Right lobe of liver (tissue), 6 donors: ENCODE results near the gene FAM53A. TPM values are rescaled to one million over a fixed set of nuclear protein-coding genes. Genes with fewer than 3 reads are reported as not detected.
A peak's percentile ranks its signal among the peaks of the same experiment; 100 is the strongest.

ENCODE experiments used
- ATAC-seq, 4 donors: fragments of 200-7000 bp; cut with Tn5 transposase; one replicate each; pipeline ENCODE4 v1.9.1; 2020; ENCODE audit warnings: mild to moderate bottlenecking in 4 of 4, moderate library complexity in 4 of 4
- DNase-seq, 3 donors: peaks; one replicate each; pipeline ENCODE4 v3.0.0-alpha.2; 2020
- H3K27ac ChIP-seq, 3 donors: fragments of 200-600 bp; one replicate each; pipeline ENCODE4 v1.8.0; 2022
- H3K27me3 ChIP-seq, 2 donors: fragments of 200-600 bp; one replicate each; pipeline ENCODE4 v1.8.0; 2022
- H3K36me3 ChIP-seq, 4 donors: fragments of 200-600 bp; sonication (generic) in 1 of 4; one replicate each; pipeline versions ENCODE4 v1.5.1 to v1.8.0; 2017 to 2022; ENCODE audit warnings: control low read depth in 1 of 4
- H3K4me1 ChIP-seq, 4 donors: fragments of 200-600 bp; sonication (generic) in 1 of 4; one replicate each; pipeline versions ENCODE4 v1.5.1 to v1.8.0; 2017 to 2022; ENCODE audit warnings: control low read depth in 1 of 4
- H3K4me3 ChIP-seq, 3 donors: fragments of 200-600 bp; one replicate each; pipeline ENCODE4 v1.8.0; 2022
- H3K9me3 ChIP-seq, 4 donors: fragments of 200-600 bp; sonication (generic) in 1 of 4; one replicate each; pipeline versions ENCODE4 v1.5.1 to v1.8.0; 2017 to 2022; ENCODE audit warnings: control low read depth in 1 of 4
- POLR2A ChIP-seq: fragments of 450-650 bp; IDR thresholded peaks from one replicate; pipeline ENCODE4 v1.6.1; 2017; ENCODE audit warnings: antibody characterized with exemption, mild to moderate bottlenecking
- WGBS: methylation state at CpG from one replicate; pipeline ENCODE4 v1.1.6; 2018; ENCODE audit warnings: low coverage, low lambda C conversion rate; ENCODE audit not compliant: insufficient coverage; ENCODE audit errors: missing lambda C conversion rate; 5-methylcytosine and 5-hydroxymethylcytosine counted together
- intact Hi-C, 2 donors: fragments of 100-400 bp; cut with DNase I; formaldehyde crosslinking; loops; one replicate each; pipeline versions ENCODE4 v1.11.2 to v1.14.1; 2022
- total RNA-seq, 6 experiments: library from RNA; depleted of rRNA in 2 of 6; stranded (reverse); fragments of >200 nt in 2 of 6; fragmentation: NEBNext Ultra II Directional in 3 of 6; extraction: Animal tissue kit (Norgen Biotek cat#: 25700) in 3 of 6; gene quantifications; one replicate each; pipeline versions ENCODE4 v1.1.0 to v1.2.4, GENCODE V29; 2016 to 2023
- TF ChIP-seq, protein P1 (sequence below), 4 donors: fragments of 200-600 bp in 3 of 4; fragments of 450-650 bp in 1 of 4; IDR thresholded peaks; one replicate each; pipeline versions ENCODE4 v1.5.1 to v1.8.0; 2016 to 2022; ENCODE audit warnings: antibody characterized with exemption in 4 of 4, mild to moderate bottlenecking in 2 of 4
- donor health status: DM: no; HTN: yes; CAD: no.
- donor health status: DM: no; HTN: no; CAD: no.
- donor health status: DM: no; HTN: no; CAD: no.
- donor health status: DM: no; HTN: yes; CAD: no.
- donor health status: DM: no; HTN: yes; CAD: no.

FAM53A gene
- total RNA-seq, 6 experiments from 2014 or later, result 0.56 to 3.5 (median 0.74) TPM

DNA sequence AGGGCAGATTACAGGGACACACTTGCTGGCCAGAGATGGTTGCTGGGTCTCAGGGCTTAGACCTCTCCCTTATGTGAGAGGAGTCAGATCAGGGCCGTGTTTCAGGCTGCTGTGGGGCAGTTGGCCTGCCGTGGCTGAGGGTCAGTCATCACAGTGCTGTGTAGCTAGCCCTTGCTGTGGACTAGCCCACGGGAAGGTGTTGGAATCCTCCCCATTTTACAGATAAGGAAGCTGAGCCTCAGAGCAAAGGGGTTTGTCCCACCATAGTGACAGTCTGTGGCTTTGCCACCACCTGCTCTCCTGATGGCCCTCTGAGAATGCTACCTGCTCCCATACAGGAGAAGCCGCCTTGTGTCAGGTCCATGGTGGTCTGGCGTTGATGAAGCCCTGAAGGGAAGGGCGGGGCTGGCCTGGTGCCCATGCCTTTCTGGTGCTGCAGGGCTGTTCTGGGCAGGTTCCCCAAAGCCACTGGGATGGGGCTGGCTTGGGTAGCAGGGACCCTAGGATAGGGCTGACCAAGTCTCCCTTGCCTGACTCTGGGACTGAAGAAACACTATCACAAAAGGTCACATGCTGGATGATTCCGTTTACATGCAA lies 2.4 kb upstream of the FAM53A start:
- Histone ChIP-seq H3K4me3 (no peak overlapping the region), H3K27ac (no peak overlapping the region), H3K36me3 (peaks cover 0 to 8% (median 1%) of the 10 kb centered on the region in 4 donors), H3K27me3 (no peaks in the 10 kb centered on the region), H3K4me1 (peaks cover 0 to 18% (median 0%) of the 10 kb centered on the region in 4 donors), H3K9me3 (no peaks in the 10 kb centered on the region)
- no peak for TF ChIP-seq POLR2A
- TF ChIP-seq, protein P1, sequence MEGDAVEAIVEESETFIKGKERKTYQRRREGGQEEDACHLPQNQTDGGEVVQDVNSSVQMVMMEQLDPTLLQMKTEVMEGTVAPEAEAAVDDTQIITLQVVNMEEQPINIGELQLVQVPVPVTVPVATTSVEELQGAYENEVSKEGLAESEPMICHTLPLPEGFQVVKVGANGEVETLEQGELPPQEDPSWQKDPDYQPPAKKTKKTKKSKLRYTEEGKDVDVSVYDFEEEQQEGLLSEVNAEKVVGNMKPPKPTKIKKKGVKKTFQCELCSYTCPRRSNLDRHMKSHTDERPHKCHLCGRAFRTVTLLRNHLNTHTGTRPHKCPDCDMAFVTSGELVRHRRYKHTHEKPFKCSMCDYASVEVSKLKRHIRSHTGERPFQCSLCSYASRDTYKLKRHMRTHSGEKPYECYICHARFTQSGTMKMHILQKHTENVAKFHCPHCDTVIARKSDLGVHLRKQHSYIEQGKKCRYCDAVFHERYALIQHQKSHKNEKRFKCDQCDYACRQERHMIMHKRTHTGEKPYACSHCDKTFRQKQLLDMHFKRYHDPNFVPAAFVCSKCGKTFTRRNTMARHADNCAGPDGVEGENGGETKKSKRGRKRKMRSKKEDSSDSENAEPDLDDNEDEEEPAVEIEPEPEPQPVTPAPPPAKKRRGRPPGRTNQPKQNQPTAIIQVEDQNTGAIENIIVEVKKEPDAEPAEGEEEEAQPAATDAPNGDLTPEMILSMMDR (IDR thresholded peaks at IDR 0.05), result no peak
- intact Hi-C loops, result no loop called here
- WGBS, result 67% methylated on average over 1 of the region's 7 CpGs
- ATAC-seq (no peak), DNase-seq (peak in 1 of 3 donors; percentile 37)

DNA sequence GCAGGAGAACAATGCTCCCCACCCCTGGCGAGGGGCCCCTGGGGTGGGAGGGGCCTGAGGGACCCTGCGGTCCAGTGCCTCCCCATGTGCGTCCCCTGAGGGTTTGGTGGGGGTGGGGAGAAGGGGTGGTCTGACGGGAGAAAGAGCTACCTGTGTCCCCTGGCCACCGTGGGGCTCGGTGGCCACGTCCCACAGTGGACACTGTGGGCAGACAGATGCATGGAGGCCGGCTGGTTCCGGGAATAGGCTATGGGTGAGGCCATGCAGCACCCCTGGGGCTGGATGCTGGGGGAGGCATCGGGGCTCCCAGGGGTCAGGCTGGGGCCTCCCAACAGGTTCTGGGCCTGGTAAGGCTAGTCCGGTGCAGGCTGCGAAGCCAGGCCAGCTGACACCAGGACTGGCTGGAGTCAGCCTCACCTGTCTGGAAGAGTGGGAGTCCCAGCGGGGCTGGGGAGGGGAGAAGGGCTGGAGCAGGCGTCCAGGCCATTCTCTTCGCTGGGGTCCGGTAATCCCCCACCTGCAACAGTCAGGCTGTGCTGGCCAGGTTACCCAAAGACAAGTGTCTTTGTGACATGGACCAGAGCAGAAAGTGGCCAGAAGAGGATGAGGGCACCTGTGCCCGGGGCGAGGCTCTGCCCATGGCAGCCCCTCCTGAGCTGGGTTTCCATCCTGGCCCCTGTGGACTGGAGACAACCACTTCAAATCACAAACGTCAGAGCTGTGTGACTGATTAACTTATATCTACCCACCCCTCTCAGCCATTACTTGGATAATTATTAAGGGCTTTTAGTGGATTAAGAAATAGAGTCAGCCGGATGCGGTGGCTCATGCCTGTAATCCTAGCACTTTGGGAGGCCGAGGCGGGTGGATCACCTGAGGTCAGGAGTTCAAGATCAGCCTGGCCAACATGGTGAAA lies 1.4 kb upstream of the FAM53A start:
- intact Hi-C loops, result no loop called here
- no peaks in the 10 kb centered on the region for H3K27me3 ChIP-seq
- no peaks in the 10 kb centered on the region for H3K36me3 ChIP-seq
- WGBS, result 59% methylated on average over 8 of the region's 23 CpGs
- H3K27ac ChIP-seq, result no peak overlapping the region
- H3K9me3 ChIP-seq, result no peaks in the 10 kb centered on the region
- TF ChIP-seq POLR2A, result no peak
- TF ChIP-seq, protein P1 (IDR thresholded peaks at IDR 0.05), result no peak
- peak in 1 of 3 donors; percentile 58 for DNase-seq
- peak overlapping the region in 2 of 3 donors; percentile 62 to 67 for H3K4me3 ChIP-seq
- H3K4me1 ChIP-seq, result peaks cover 0 to 18% (median 0%) of the 10 kb centered on the region in 4 donors
- ATAC-seq, result no peak

DNA sequence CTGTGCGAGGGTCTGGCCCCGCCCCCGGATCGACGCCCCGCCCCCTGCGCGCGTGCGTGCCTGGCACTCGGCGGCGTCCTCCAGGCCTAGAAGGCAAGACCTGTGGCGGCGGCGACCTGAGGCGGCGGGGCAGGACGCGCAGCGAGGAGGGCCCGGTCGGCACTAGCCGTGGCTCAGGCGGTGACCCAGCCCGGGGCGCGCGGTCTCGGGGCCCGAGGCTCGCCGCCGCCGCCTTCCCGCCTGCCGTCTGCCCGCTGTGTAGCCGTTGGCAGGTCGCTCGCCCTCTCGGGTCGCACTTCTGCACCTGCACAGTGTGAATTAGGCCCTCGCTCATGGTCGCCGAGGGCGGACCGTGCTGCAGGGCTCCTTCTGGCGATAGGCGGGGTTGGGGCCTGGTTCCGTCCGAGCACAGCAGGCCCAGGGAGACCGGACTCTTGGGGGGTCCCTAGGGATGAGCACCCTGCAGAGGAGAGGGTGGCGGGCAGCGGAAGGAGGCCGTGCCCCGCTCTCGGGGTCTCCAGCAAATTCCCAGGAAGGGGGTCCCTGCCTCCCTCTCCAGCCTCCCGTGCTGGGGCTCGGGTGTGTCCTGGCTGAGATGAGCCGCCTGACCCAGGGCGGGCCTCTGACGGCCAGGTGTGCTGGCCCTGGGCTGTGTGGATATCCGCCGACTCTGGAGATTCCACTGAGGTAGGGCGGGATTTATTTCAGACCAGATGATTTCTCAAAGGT lies 557 bp upstream of the FAM53A start:
- Histone ChIP-seq H3K4me3 (peak overlapping the region; percentile 44 to 67 (median 62)), H3K36me3 (no peaks in the 10 kb centered on the region), H3K9me3 (no peaks in the 10 kb centered on the region), H3K4me1 (peaks cover 0 to 18% (median 0%) of the 10 kb centered on the region in 4 donors), H3K27me3 (no peaks in the 10 kb centered on the region), H3K27ac (peak overlapping the region; percentile 36 to 55 (median 51))
- ATAC-seq (peak in 2 of 4 donors; percentile 1 to 2), DNase-seq (no peak)
- WGBS, result 100% methylated on average over 1 of the region's 66 CpGs
- peak; percentile 22 for TF ChIP-seq POLR2A
- TF ChIP-seq, protein P1 (IDR thresholded peaks at IDR 0.05), result no peak
- intact Hi-C loops, result no loop called here

DNA sequence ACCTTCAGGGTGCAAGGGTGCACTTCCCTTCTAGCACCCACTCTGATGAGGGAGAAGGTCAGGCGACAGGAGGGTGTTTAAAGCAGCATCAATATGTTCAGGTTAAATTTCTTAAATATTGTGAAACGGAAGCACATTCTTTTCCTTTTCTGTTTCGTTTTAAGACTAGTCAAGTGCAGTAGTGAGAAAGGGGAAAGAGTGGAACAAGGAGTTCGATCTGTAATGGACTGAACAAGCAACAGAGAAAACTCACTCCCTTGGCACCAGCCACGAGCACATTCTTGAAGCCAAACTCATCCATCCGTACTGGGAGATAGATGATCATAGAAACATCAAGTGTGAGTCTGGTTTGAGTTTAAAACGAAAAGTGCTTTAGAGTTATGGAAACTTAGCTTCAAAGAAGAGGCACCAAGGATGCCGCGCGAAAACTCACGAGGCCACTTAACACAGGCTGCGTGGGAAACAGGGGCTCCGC lies 815 bp downstream of the FAM53A start:
- H3K36me3 ChIP-seq, result no peaks in the 10 kb centered on the region
- no peaks in the 10 kb centered on the region for H3K9me3 ChIP-seq
- 13% methylated on average over 11 of the region's 13 CpGs for WGBS
- H3K4me3 ChIP-seq, result peak overlapping the region; percentile 54 to 67 (median 61)
- H3K27ac ChIP-seq, result peak overlapping the region; percentile 2 to 47 (median 39)
- H3K4me1 ChIP-seq, result peaks cover 0 to 18% (median 0%) of the 10 kb centered on the region in 4 donors
- H3K27me3 ChIP-seq, result no peaks in the 10 kb centered on the region
- intact Hi-C loops, result no loop called here
- no peak for DNase-seq
- TF ChIP-seq POLR2A, result no peak
- TF ChIP-seq, protein P1 (IDR thresholded peaks at IDR 0.05), result no peak
- ATAC-seq, result peak in 1 of 4 donors; percentile 6
